GM23338 (cell line): ENCODE measurements around the gene EXOC4. TPM values are rescaled to one million over a fixed set of nuclear protein-coding genes. Genes with fewer than 3 reads are reported as not detected.
A peak's percentile ranks its signal among the peaks of the same experiment; 100 is the strongest.

Experiments
- ATAC-seq: fragments of 200-7000 bp; cut with Tn5 transposase; 3 replicates; pipeline ENCODE4 v1.9.1; 2020
- DNase-seq: peaks from one replicate; pipeline ENCODE4 v3.0.0-alpha.2; 2015; ENCODE audit warnings: low spot score
- H2AFZ ChIP-seq: fragments of 200-600 bp; sonication (generic); 2 replicates; pipeline ENCODE4 v1.8.0; 2016; ENCODE audit warnings: antibody characterized with exemption, mild to moderate bottlenecking, moderate library complexity
- H3F3A ChIP-seq: fragments of 200-600 bp; sonication (generic); replicated peaks from 2 replicates; pipeline ENCODE4 v1.8.0; 2017; ENCODE audit warnings: antibody characterized with exemption, mixed run types, low read depth
- H3K27ac ChIP-seq: fragments of 200-600 bp; sonication (generic); 2 replicates; pipeline ENCODE4 v1.6.1; 2016; ENCODE audit warnings: low read depth
- H3K27me3 ChIP-seq: fragments of 200-600 bp; sonication (generic); 2 replicates; pipeline ENCODE4 v1.8.0; 2016; ENCODE audit warnings: mild to moderate bottlenecking, mixed run types, moderate library complexity; ENCODE audit not compliant: insufficient read depth
- H3K36me3 ChIP-seq: fragments of 200-600 bp; sonication (generic); 2 replicates; pipeline ENCODE4 v1.8.0; 2016; ENCODE audit warnings: mild to moderate bottlenecking; ENCODE audit not compliant: insufficient read depth
- H3K4me1 ChIP-seq: fragments of 200-600 bp; sonication (generic); 2 replicates; pipeline ENCODE4 v1.8.0; 2016; ENCODE audit warnings: mild to moderate bottlenecking, moderate library complexity; ENCODE audit not compliant: insufficient read depth
- H3K4me2 ChIP-seq: fragments of 200-600 bp; sonication (generic); 2 replicates; pipeline ENCODE4 v1.7.1; 2017; ENCODE audit warnings: mixed run types
- H3K4me3 ChIP-seq: fragments of 200-600 bp; sonication (generic); 2 replicates; pipeline ENCODE4 v1.6.1; 2016; ENCODE audit warnings: mixed run types
- H3K79me2 ChIP-seq: fragments of 200-600 bp; sonication (generic); replicated peaks from 2 replicates; pipeline ENCODE4 v1.8.0; 2017; ENCODE audit warnings: mild to moderate bottlenecking; ENCODE audit not compliant: insufficient read depth
- H3K9me2 ChIP-seq: fragments of 200-600 bp; sonication (generic); 2 replicates; pipeline ENCODE4 v1.8.0; 2017; ENCODE audit not compliant: insufficient read depth
- H4K20me1 ChIP-seq: fragments of 200-600 bp; sonication (generic); replicated peaks from 2 replicates; pipeline ENCODE4 v1.8.0; 2017; ENCODE audit warnings: mild to moderate bottlenecking; ENCODE audit not compliant: insufficient read depth
- H3K27ac Mint-ChIP-seq: 2 replicates; pipeline ENCODE4 v1.8.0; 2020; ENCODE audit warnings: inconsistent platforms, mild to moderate bottlenecking, moderate library complexity, mixed read lengths
- H3K27me3 Mint-ChIP-seq: 3 replicates; pipeline ENCODE4 v1.8.0; 2022; ENCODE audit warnings: low read depth, mild to moderate bottlenecking, moderate library complexity, mixed read lengths, inconsistent platforms; ENCODE audit not compliant: insufficient read depth, poor library complexity
- H3K36me3 Mint-ChIP-seq: 3 replicates; pipeline ENCODE4 v1.8.0; 2021; ENCODE audit warnings: low read depth, mild to moderate bottlenecking, inconsistent platforms, moderate library complexity, mixed read lengths
- H3K4me1 Mint-ChIP-seq: 3 replicates; pipeline ENCODE4 v1.8.0; 2020; ENCODE audit warnings: mild to moderate bottlenecking, inconsistent platforms, mixed read lengths
- H3K4me3 Mint-ChIP-seq: 3 replicates; pipeline ENCODE4 v1.8.0; 2021; ENCODE audit warnings: moderate library complexity, mild to moderate bottlenecking, inconsistent platforms, mixed read lengths
- H3K9me3 Mint-ChIP-seq: 3 replicates; pipeline ENCODE4 v1.8.0; 2020; ENCODE audit warnings: moderate library complexity, mild to moderate bottlenecking, inconsistent platforms, mixed read lengths
- CREB1 ChIP-seq: fragments of 250-450 bp; sonication (Bioruptor Pico); IDR thresholded peaks from 2 replicates; pipeline ENCODE4 v1.5.0; 2020; ENCODE audit warnings: low read depth, mild to moderate bottlenecking, moderate library complexity
- EZH2 ChIP-seq: fragments of 200-600 bp; sonication (generic); IDR thresholded peaks from one replicate; pipeline ENCODE4 v1.8.0; 2017; ENCODE audit warnings: antibody characterized with exemption, mild to moderate bottlenecking, low read depth; ENCODE audit not compliant: unreplicated experiment
- EZH2phosphoT487 ChIP-seq: fragments of 200-600 bp; sonication (generic); IDR thresholded peaks from one replicate; pipeline ENCODE4 v1.8.1; 2018; ENCODE audit warnings: antibody characterized with exemption; ENCODE audit not compliant: unreplicated experiment
- JUNB ChIP-seq: IDR thresholded peaks from one replicate; pipeline ENCODE4 v1.6.1; 2016; ENCODE audit warnings: antibody characterized with exemption; ENCODE audit not compliant: unreplicated experiment
- NANOG ChIP-seq: IDR thresholded peaks from 2 replicates; pipeline ENCODE4 v1.6.1; 2016; ENCODE audit warnings: antibody characterized with exemption, borderline replicate concordance
- POLR2AphosphoS5 ChIP-seq: IDR thresholded peaks from 2 replicates; pipeline ENCODE4 v1.6.1; 2016; ENCODE audit warnings: antibody characterized with exemption, low read depth
- STAT1 ChIP-seq: IDR thresholded peaks from one replicate; pipeline ENCODE4 v1.6.1; 2016; ENCODE audit warnings: antibody characterized with exemption; ENCODE audit not compliant: unreplicated experiment
- ZNF114 ChIP-seq: fragments of 250-450 bp; sonication (Bioruptor Pico); IDR thresholded peaks from 2 replicates; pipeline ENCODE4 v1.5.0; 2020; ENCODE audit warnings: mild to moderate bottlenecking, moderate library complexity
- polyA plus RNA-seq: library from polyadenylated mRNA; unstranded; fragments of >200 nt; fragmentation: Nextera tagmentation; extraction: Ambion mirVana; gene quantifications from 2 replicates; pipeline ENCODE4 v1.2.1, GENCODE V29; 2016
- total RNA-seq: library from RNA; depleted of rRNA; stranded (reverse); fragments of >200 nt; shearing (Covaris generic); gene quantifications from 2 replicates; pipeline ENCODE4 v1.2.3, GENCODE V29; 2014
- TF ChIP-seq, protein P1 (sequence below), 2 experiments: fragments of 200-600 bp in 1 of 2; sonication (generic) in 1 of 2; conservative IDR thresholded peaks; 2 replicates each; pipeline versions ENCODE4 v1.5.1 to v1.6.1; 2016 to 2017; ENCODE audit warnings: antibody characterized with exemption in 2 of 2, low read depth in 2 of 2, mild to moderate bottlenecking in 2 of 2, moderate library complexity in 1 of 2
- TF ChIP-seq, protein P2 (sequence below): IDR thresholded peaks from 2 replicates; pipeline ENCODE4 v1.6.1; 2016; ENCODE audit warnings: antibody characterized with exemption
- TF ChIP-seq, protein P3 (sequence below): fragments of 250-450 bp; sonication (Bioruptor Pico); IDR thresholded peaks from 2 replicates; pipeline ENCODE4 v1.5.0; 2020; ENCODE audit warnings: mild to moderate bottlenecking, moderate library complexity

EXOC4 gene
- total and polyA plus RNA-seq, 2 experiments from 2014 or later: 37.5 to 52.7 TPM

GRCh38 chr7:133587903-133588302, 335.0 kb downstream of the EXOC4 start (continued):
- TF ChIP-seq, protein P1, sequence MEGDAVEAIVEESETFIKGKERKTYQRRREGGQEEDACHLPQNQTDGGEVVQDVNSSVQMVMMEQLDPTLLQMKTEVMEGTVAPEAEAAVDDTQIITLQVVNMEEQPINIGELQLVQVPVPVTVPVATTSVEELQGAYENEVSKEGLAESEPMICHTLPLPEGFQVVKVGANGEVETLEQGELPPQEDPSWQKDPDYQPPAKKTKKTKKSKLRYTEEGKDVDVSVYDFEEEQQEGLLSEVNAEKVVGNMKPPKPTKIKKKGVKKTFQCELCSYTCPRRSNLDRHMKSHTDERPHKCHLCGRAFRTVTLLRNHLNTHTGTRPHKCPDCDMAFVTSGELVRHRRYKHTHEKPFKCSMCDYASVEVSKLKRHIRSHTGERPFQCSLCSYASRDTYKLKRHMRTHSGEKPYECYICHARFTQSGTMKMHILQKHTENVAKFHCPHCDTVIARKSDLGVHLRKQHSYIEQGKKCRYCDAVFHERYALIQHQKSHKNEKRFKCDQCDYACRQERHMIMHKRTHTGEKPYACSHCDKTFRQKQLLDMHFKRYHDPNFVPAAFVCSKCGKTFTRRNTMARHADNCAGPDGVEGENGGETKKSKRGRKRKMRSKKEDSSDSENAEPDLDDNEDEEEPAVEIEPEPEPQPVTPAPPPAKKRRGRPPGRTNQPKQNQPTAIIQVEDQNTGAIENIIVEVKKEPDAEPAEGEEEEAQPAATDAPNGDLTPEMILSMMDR (conservative IDR thresholded peaks at IDR 0.05; ENCODE audit: low read depth in 2 of 2): no peak

GRCh38 chr7:133590795-133591194, 337.9 kb downstream of the EXOC4 start:
- Histone ChIP-seq H4K20me1 (no peaks in the 10 kb centered on the region), H3K4me1 (0 out of 2 replicates have a peak, but pooled peaks cover 2% of the 10 kb centered on the region), H3F3A (no peaks in the 10 kb centered on the region), H3K79me2 (no peaks in the 10 kb centered on the region), H3K4me2 (no peak overlapping the region), H3K36me3 (no peaks in the 10 kb centered on the region), H3K27ac (no peak overlapping the region), H3K27me3 (no peaks in the 10 kb centered on the region), H3K9me2 (no peaks in the 10 kb centered on the region), H2AFZ (no peak overlapping the region), H3K4me3 (no peak overlapping the region)
- Mint-ChIP-seq H3K27me3 (peaks cover 2% of the 10 kb centered on the region), H3K27ac (no peak overlapping the region), H3K36me3 (no peaks in the 10 kb centered on the region), H3K9me3 (no peaks in the 10 kb centered on the region), H3K4me3 (no peak overlapping the region), H3K4me1 (peaks cover 19% of the 10 kb centered on the region)
- DNase-seq (no peak), ATAC-seq (peak; percentile 42; the same call in 2 of the 3 replicates)
- TF ChIP-seq, protein P1 (conservative IDR thresholded peaks at IDR 0.05; ENCODE audit: low read depth in 2 of 2): no peak
- TF ChIP-seq CREB1 (CRISPR knock-in tag) (no peak), POLR2AphosphoS5 (no peak), NANOG (no peak), STAT1 (no peak), ZNF114 (CRISPR knock-in tag) (no peak), EZH2phosphoT487 (no peak), JUNB (no peak), EZH2 (no peak)
- TF ChIP-seq, protein P2, sequence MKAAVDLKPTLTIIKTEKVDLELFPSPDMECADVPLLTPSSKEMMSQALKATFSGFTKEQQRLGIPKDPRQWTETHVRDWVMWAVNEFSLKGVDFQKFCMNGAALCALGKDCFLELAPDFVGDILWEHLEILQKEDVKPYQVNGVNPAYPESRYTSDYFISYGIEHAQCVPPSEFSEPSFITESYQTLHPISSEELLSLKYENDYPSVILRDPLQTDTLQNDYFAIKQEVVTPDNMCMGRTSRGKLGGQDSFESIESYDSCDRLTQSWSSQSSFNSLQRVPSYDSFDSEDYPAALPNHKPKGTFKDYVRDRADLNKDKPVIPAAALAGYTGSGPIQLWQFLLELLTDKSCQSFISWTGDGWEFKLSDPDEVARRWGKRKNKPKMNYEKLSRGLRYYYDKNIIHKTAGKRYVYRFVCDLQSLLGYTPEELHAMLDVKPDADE: no peak
- TF ChIP-seq, protein P3, sequence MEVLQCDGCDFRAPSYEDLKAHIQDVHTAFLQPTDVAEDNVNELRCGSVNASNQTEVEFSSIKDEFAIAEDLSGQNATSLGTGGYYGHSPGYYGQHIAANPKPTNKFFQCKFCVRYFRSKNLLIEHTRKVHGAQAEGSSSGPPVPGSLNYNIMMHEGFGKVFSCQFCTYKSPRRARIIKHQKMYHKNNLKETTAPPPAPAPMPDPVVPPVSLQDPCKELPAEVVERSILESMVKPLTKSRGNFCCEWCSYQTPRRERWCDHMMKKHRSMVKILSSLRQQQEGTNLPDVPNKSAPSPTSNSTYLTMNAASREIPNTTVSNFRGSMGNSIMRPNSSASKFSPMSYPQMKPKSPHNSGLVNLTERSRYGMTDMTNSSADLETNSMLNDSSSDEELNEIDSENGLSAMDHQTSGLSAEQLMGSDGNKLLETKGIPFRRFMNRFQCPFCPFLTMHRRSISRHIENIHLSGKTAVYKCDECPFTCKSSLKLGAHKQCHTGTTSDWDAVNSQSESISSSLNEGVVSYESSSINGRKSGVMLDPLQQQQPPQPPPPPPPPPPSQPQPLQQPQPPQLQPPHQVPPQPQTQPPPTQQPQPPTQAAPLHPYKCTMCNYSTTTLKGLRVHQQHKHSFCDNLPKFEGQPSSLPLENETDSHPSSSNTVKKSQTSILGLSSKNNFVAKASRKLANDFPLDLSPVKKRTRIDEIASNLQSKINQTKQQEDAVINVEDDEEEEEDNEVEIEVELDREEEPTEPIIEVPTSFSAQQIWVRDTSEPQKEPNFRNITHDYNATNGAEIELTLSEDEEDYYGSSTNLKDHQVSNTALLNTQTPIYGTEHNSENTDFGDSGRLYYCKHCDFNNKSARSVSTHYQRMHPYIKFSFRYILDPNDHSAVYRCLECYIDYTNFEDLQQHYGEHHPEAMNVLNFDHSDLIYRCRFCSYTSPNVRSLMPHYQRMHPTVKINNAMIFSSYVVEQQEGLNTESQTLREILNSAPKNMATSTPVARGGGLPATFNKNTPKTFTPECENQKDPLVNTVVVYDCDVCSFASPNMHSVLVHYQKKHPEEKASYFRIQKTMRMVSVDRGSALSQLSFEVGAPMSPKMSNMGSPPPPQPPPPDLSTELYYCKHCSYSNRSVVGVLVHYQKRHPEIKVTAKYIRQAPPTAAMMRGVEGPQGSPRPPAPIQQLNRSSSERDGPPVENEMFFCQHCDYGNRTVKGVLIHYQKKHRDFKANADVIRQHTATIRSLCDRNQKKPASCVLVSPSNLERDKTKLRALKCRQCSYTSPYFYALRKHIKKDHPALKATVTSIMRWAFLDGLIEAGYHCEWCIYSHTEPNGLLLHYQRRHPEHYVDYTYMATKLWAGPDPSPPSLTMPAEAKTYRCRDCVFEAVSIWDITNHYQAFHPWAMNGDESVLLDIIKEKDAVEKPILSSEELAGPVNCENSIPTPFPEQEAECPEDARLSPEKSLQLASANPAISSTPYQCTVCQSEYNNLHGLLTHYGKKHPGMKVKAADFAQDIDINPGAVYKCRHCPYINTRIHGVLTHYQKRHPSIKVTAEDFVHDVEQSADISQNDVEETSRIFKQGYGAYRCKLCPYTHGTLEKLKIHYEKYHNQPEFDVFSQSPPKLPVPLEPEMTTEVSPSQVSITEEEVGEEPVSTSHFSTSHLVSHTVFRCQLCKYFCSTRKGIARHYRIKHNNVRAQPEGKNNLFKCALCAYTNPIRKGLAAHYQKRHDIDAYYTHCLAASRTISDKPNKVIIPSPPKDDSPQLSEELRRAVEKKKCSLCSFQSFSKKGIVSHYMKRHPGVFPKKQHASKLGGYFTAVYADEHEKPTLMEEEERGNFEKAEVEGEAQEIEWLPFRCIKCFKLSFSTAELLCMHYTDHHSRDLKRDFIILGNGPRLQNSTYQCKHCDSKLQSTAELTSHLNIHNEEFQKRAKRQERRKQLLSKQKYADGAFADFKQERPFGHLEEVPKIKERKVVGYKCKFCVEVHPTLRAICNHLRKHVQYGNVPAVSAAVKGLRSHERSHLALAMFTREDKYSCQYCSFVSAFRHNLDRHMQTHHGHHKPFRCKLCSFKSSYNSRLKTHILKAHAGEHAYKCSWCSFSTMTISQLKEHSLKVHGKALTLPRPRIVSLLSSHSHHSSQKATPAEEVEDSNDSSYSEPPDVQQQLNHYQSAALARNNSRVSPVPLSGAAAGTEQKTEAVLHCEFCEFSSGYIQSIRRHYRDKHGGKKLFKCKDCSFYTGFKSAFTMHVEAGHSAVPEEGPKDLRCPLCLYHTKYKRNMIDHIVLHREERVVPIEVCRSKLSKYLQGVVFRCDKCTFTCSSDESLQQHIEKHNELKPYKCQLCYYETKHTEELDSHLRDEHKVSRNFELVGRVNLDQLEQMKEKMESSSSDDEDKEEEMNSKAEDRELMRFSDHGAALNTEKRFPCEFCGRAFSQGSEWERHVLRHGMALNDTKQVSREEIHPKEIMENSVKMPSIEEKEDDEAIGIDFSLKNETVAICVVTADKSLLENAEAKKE (CRISPR knock-in tag): no peak
